GM10847 (cell line): ENCODE results near the gene APOBEC3C.

Experiments
- POLR2A ChIP-seq: IDR thresholded peaks from 2 replicates; pipeline ENCODE4 v1.6.1; 2011; ENCODE audit not compliant: insufficient read length; ENCODE audit errors: extremely low read depth

The APOBEC3C gene

DNA sequence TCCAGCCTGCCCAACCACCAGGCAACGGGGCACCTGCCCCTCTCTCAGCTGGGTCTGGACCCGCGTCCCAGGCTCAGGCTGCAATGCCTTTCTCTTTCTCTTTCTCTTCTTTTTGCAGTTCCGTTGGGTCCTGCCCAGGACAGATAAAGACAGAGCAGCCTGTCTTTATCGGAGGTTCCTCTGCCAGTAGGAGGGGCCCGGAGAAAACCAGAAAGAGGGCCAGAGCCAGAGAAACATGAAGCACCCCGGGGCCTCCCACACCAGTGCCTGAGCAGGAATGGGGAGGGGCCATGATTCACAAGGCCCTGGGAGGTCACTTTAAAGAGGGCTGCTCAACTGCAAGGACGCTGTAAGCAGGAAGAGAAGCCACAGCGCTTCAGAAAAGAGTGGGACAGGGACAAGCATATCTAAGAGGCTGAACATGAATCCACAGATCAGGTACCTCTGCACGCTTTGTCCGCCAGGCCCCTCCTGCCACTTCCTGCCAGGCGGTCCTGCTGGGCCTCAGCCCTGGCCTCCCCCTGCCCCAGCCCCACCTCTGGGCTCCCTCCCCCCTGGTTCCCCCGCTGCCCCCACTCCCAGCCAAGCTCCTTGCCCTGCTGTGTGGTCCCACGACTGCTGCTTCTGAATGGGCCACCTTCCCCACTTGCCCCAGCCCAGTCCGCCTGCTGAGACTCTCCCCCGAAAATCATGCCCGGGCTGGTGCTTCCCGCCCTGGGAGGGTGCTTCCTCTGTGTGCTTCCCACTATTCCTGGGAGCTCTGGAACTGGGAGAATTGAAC, at the start of gene APOBEC3C:
Gene APOBEC3C, plus strand, starts transcription at position 316 of the 781 bp plus-strand sequence. Its CDS starts 106 bp downstream, at position 422.
- peak; percentile 43 for TF ChIP-seq POLR2A

GRCh38 chr22:38964306-38964705, 49.8 kb upstream of the APOBEC3C start:
- TF ChIP-seq POLR2A: no peak

GRCh38 chr22:38964989-38965388, 49.1 kb upstream of the APOBEC3C start:
- TF ChIP-seq POLR2A: no peak

- no peak for TF ChIP-seq POLR2A
These were observed 48.3 kb upstream of the APOBEC3C start for GRCh38 chr22:38965614-38966379.

GRCh38 chr22:38966380-38966702, 47.7 kb upstream of the APOBEC3C start:
- TF ChIP-seq POLR2A: no peak

DNA sequence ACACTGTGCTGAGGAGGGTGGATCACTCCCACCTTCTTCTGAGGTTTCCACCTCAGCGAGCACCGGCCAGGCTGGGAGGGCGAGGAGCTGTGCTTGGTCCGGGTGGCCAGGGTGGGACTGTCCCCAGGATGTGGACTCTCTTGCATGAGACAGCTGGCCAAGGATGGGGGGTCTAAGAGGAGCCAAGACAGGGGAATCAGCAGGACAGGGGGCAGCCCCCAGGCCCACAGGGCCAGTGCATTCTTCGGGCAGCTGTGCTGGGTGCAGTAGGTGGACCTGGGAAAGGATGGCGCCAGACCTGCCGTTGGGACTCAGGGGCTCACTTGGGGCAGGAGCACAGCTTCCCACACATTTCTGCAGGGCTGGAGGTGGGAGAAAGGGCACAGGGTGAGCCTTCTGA, 47.1 kb upstream of the APOBEC3C start:
- TF ChIP-seq POLR2A: no peak

DNA sequence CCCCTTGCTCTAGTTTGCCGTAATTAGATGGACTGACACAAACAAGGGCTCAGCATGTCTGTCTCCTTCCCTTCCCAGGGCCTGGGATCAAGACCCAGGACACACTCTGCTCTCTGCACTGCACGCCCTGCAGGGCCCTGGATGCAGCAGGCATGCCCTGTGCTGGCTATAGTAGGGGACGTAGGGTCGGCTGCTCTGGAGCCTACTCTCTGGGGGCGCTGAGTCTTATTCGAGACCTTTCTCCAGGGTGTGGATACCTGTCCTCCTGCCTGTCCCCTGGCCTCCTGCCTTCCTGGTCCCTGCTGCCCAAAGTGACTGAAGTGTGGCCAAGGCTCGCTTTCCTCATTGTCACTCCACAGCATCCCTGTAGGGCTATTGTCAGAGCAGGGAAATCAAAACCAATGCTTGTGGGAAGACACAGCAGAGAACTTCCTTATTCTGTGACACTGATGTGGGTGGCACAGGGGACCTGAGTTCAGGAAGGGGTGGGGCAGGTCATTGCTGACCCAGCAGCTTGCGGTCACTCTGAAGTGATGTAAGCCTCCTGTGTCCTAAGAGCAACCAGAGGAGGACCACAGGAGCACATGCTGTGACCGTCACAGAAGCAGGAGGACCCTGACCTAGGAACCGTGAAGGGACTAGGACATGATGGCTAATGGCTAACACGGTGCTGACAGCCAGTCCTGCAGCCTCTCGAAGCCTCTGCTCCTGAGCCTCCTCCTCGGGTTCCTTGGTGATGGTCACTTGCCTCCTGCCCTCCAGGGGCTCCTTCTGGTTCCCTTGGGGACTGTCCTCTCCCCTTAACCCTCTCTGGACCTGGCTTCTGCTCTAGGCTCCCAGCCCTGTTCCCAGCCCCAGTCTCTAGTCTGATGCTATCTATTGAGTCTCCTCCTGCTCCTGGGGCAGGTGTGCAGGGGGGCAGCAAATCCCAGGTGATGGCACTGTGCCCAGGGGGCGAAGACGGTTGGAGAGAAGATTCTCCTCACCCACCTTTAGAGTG, 46.3 kb upstream of the APOBEC3C start:
- TF ChIP-seq POLR2A: no peak

GRCh38 chr22:38968801-38969200, 45.3 kb upstream of the APOBEC3C start:
- TF ChIP-seq POLR2A: no peak

DNA sequence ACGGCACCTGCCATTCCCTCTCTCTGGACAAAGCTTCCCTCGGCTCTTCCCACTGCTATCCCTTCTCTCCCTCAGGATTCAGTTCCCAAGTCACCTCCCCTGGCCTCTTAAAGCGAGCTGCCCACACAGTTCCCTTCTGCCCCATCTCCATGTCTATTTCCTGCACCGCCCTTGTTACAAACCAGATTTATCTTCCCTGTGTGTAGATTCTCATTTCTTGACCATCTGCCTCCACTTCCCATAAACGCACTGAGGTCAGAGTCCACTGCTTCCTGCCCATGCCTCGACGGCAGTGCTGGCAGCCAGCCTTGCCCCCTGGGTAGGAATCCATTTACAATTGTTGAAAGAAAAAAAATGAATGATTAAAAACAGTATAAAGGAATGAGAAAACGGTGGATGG, 43.5 kb upstream of the APOBEC3C start:
- no peak for TF ChIP-seq POLR2A

- no peak for TF ChIP-seq POLR2A
These were observed 42.9 kb upstream of the APOBEC3C start for GRCh38 chr22:38971202-38971601.

DNA sequence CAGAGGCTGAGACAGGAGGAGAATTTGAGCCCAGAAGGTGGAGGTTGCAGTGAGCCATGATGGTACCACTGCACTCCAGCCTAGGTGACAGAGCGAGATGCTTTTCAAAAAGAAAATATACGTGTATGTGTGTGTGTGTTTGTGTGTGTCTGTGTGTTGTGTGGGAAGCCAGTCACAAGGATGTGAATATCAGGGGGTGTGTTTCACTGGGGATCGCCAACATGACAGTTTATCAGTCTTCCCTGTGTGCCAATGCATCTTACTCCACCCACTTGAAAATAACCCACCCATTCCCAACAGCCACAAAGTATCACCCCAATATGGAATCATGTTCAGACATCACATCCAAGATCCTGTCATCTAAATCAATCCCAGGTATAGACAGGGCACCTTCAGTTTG, 42.3 kb upstream of the APOBEC3C start:
- no peak for TF ChIP-seq POLR2A

DNA sequence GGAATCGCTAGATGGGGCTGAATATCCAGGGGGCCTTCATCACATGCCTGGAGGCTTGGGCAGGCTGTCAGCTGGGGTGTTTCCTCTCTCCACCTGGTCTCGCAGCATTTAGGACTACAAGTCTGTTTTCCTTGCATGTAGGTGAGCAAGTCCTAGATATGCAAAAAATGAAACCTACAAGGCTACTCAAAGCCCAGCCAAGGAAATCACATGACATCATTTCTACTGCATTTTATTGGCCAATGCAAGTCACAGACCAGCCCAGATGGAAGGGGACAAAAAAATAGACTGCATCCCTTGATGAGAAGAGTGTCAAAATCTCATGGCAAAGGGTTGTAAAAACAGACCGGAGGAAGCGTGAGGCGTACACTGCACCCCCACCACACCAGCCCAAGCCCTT, 41.5 kb upstream of the APOBEC3C start:
- TF ChIP-seq POLR2A: no peak

- TF ChIP-seq POLR2A: no peak
These were observed 40.5 kb upstream of the APOBEC3C start for GRCh38 chr22:38973289-38974169.

- TF ChIP-seq POLR2A: no peak
These were observed 39.8 kb upstream of the APOBEC3C start for GRCh38 chr22:38974170-38974825.
